Skeletal muscle satellite cell (primary cell): Measurements from ENCODE around the gene SLC16A7.

ENCODE experiments used
- H3K27me3 ChIP-seq: 2 replicates; pipeline ENCODE4 v1.7.0; 2013; ENCODE audit warnings: low read length; ENCODE audit not compliant: control insufficient read depth, insufficient read depth
- H3K36me3 ChIP-seq: 2 replicates; pipeline ENCODE4 v1.7.0; 2013; ENCODE audit warnings: mild to moderate bottlenecking, control low read depth, low read length; ENCODE audit not compliant: insufficient read depth
- H3K4me1 ChIP-seq: 2 replicates; pipeline ENCODE4 v1.7.0; 2013; ENCODE audit warnings: low read length; ENCODE audit not compliant: control insufficient read depth, insufficient read depth
- H3K4me2 ChIP-seq: 2 replicates; pipeline ENCODE4 v1.7.0; 2013; ENCODE audit warnings: mild to moderate bottlenecking, low read length
- H3K4me3 ChIP-seq: 2 replicates; pipeline ENCODE4 v1.7.0; 2013; ENCODE audit warnings: low read length
- H3K9ac ChIP-seq: 2 replicates; pipeline ENCODE4 v1.7.0; 2013; ENCODE audit warnings: mild to moderate bottlenecking, low read depth, low read length, moderate library complexity
- H3K9me3 ChIP-seq: replicated peaks from 2 replicates; pipeline ENCODE4 v1.7.0; 2013; ENCODE audit warnings: mild to moderate bottlenecking, control low read depth, low read length

SLC16A7 gene

DNA sequence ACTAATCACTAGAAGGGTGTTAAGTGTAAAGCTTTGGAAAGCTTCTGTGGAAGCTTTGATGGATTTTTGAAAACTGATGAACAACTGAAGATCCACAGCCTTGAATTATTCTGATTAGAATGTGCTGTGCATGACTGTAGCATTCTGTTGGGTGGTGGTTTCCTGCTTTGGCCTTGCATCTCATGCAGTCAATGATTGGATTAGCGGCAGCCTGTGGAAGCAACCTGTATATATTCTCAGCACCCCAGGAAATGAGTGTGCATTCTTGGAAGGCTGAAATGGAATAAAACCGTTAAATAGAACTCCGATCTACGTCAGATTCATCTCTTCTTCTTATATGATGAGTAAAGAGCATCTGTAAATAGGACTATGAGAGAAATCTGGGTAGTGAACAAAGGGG lies 120.2 kb downstream of the SLC16A7 start:
- Histone ChIP-seq H3K9ac (no peak overlapping the region), H3K27me3 (no peaks in the 10 kb centered on the region), H3K4me1 (no peaks in the 10 kb centered on the region), H3K36me3 (no peaks in the 10 kb centered on the region), H3K4me3 (no peak overlapping the region), H3K4me2 (no peak overlapping the region), H3K9me3 (no peaks in the 10 kb centered on the region)

DNA sequence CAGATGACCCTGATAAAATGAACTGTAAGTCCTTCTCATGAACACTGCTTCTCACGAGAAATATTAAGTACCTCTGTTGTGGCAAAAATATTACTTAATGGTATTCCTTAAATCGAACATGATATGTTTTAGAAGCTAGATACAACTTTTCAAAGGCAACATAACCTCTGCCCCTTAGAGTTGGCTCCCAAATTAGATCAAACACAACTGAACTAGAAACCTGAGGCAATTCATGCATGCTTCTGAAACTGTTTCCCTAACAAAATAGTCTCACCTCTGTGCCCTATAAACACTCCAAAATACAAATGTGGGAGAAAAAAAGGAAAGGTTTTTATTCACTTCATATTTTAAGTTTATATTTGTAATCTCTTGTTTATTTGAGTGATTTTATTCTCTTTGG lies 121.6 kb downstream of the SLC16A7 start:
- H3K4me3 ChIP-seq: no peak overlapping the region

GRCh38 chr12:59719701-59720100 lies 123.9 kb downstream of the SLC16A7 start:
- Histone ChIP-seq H3K9ac (no peak overlapping the region), H3K27me3 (no peaks in the 10 kb centered on the region), H3K9me3 (no peaks in the 10 kb centered on the region), H3K4me2 (no peak overlapping the region), H3K4me3 (no peak overlapping the region), H3K4me1 (no peaks in the 10 kb centered on the region), H3K36me3 (no peaks in the 10 kb centered on the region)

More for the DNA sequence above, 121.6 kb downstream of the SLC16A7 start:
- H3K9ac ChIP-seq: no peak overlapping the region
- no peaks in the 10 kb centered on the region for H3K4me1 ChIP-seq
- no peaks in the 10 kb centered on the region for H3K9me3 ChIP-seq
- no peaks in the 10 kb centered on the region for H3K27me3 ChIP-seq
- no peaks in the 10 kb centered on the region for H3K36me3 ChIP-seq
- no peak overlapping the region for H3K4me2 ChIP-seq

GRCh38 chr12:59723520-59723919 lies 127.7 kb downstream of the SLC16A7 start:
- Histone ChIP-seq H3K9me3 (no peaks in the 10 kb centered on the region), H3K9ac (no peak overlapping the region), H3K4me1 (no peaks in the 10 kb centered on the region), H3K4me3 (no peak overlapping the region), H3K27me3 (no peaks in the 10 kb centered on the region), H3K4me2 (no peak overlapping the region), H3K36me3 (no peaks in the 10 kb centered on the region)

DNA sequence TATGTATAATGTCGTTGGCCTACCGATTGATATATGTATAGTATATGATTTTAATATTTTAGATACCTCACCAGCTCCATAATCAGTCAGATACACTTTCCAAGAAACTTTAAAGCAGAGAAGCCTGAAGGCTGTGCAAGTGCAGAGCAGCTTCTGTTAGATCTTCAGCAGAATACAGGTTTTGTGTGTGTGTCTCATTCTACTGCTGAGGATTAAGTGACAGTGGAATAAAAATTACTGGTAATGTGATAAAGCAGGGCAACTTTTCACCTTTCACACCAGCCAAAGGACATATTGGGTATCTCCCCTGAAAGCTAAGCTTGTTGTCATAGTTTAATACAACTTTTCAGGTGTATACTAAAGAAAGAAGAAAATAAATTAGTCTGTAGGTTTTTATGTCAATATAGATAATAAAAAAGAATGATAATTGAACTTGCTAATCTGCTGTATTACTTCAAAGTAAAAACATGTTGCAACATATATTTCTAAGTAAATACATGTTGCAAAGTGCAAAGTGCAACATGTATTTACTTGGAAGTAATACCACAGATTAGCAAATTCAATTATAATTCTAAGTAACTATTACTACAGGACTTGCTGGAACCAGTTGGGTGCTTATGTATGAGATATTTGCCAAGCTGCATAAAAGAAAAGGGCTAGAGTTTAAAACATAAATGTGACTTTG lies 128.3 kb downstream of the SLC16A7 start:
- H3K4me3 ChIP-seq: no peak overlapping the region

DNA sequence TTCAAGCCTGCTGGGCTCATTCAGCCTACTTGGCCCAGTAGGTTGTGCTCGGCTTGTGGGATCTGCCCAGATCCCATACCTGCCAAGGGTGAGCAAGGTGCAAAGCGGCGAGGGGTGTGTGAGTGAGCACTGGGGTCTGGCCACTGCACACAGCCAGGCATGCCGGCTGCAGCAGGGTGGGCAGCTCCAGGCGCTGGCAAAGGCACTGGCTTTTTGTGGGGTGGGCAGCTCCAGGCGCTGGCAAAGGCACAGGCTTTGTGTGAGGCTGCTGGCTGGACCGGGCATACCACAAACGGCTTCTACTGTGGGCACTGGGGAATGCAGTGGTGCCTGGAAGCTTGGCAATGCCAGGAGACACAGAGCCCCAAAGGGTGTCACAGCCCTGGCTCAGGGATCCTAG lies 137.4 kb downstream of the SLC16A7 start:
- Histone ChIP-seq H3K27me3 (no peaks in the 10 kb centered on the region), H3K9me3 (no peaks in the 10 kb centered on the region), H3K36me3 (no peaks in the 10 kb centered on the region), H3K4me1 (peaks cover 8% of the 10 kb centered on the region), H3K9ac (no peak overlapping the region), H3K4me2 (no peak overlapping the region), H3K4me3 (no peak overlapping the region)

More for the DNA sequence above, 128.3 kb downstream of the SLC16A7 start:
- Histone ChIP-seq H3K36me3 (no peaks in the 10 kb centered on the region), H3K27me3 (no peaks in the 10 kb centered on the region), H3K4me1 (no peaks in the 10 kb centered on the region), H3K9ac (no peak overlapping the region), H3K4me2 (no peak overlapping the region), H3K9me3 (no peaks in the 10 kb centered on the region)

GRCh38 chr12:59734371-59734770 lies 138.5 kb downstream of the SLC16A7 start:
- H3K4me3 ChIP-seq: no peak overlapping the region

GRCh38 chr12:59735231-59735630 lies 139.4 kb downstream of the SLC16A7 start:
- no peaks in the 10 kb centered on the region for H3K9me3 ChIP-seq
- peaks cover 8% of the 10 kb centered on the region for H3K4me1 ChIP-seq
- H3K4me2 ChIP-seq: no peak overlapping the region
- H3K4me3 ChIP-seq: no peak overlapping the region
- H3K27me3 ChIP-seq: no peaks in the 10 kb centered on the region
- no peak overlapping the region for H3K9ac ChIP-seq
- H3K36me3 ChIP-seq: no peaks in the 10 kb centered on the region

More at GRCh38 chr12:59734371-59734770, 138.5 kb downstream of the SLC16A7 start:
- Histone ChIP-seq H3K27me3 (no peaks in the 10 kb centered on the region), H3K36me3 (no peaks in the 10 kb centered on the region), H3K4me1 (peaks cover 8% of the 10 kb centered on the region), H3K9ac (no peak overlapping the region), H3K9me3 (no peaks in the 10 kb centered on the region), H3K4me2 (no peak overlapping the region)

GRCh38 chr12:59736359-59736758 lies 140.5 kb downstream of the SLC16A7 start:
- Histone ChIP-seq H3K9me3 (no peaks in the 10 kb centered on the region), H3K4me3 (no peak overlapping the region), H3K36me3 (no peaks in the 10 kb centered on the region), H3K9ac (no peak overlapping the region), H3K4me2 (peak overlapping the region; percentile 13), H3K4me1 (peaks cover 8% of the 10 kb centered on the region), H3K27me3 (no peaks in the 10 kb centered on the region)

GRCh38 chr12:59736786-59737185 lies 141.0 kb downstream of the SLC16A7 start:
- Histone ChIP-seq H3K4me2 (peak overlapping the region; percentile 13), H3K4me3 (no peak overlapping the region), H3K27me3 (no peaks in the 10 kb centered on the region), H3K9me3 (no peaks in the 10 kb centered on the region), H3K9ac (no peak overlapping the region), H3K36me3 (no peaks in the 10 kb centered on the region), H3K4me1 (peaks cover 8% of the 10 kb centered on the region)

- Histone ChIP-seq H3K4me3 (no peak overlapping the region), H3K9me3 (no peaks in the 10 kb centered on the region), H3K4me1 (peaks cover 8% of the 10 kb centered on the region), H3K27me3 (no peaks in the 10 kb centered on the region), H3K4me2 (peak overlapping the region; percentile 40), H3K36me3 (no peaks in the 10 kb centered on the region), H3K9ac (no peak overlapping the region)
Observed at GRCh38 chr12:59737725-59738463, 142.1 kb downstream of the SLC16A7 start.

DNA sequence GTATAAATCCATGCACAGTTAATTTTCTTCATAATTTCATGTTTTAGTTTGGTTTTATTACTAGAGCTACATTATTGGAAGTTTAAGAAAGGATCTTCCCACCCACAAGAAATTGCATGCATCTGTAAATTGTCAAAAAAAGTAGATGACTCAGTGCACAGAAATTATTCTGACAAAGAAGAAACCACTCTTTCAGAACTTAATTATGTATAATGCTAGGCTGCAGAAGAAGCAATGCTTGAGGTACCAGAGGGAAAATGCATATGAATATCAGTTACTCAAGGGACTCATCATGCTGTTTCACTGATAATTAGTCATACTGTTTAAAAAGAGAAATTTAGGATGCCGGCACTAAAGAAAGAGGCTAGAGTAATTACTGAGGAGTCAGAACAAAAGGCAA lies 147.0 kb downstream of the SLC16A7 start:
- no peak overlapping the region for H3K4me2 ChIP-seq

More for the DNA sequence above, 147.0 kb downstream of the SLC16A7 start:
- H3K4me3 ChIP-seq: no peak overlapping the region
- H3K36me3 ChIP-seq: no peaks in the 10 kb centered on the region
- H3K9ac ChIP-seq: no peak overlapping the region
- no peaks in the 10 kb centered on the region for H3K9me3 ChIP-seq
- H3K4me1 ChIP-seq: no peaks in the 10 kb centered on the region
- no peaks in the 10 kb centered on the region for H3K27me3 ChIP-seq
